Esophagus (tissue), 2 donors: ENCODE data around the gene SIAH3. TPM values are rescaled to one million over a fixed set of nuclear protein-coding genes. Genes with fewer than 3 reads are reported as not detected.

Experiments
- H3K27ac ChIP-seq, 2 donors: one replicate each; pipeline ENCODE4 v1.5.1; 2013; ENCODE audit warnings: low read depth in 2 of 2, mild to moderate bottlenecking in 2 of 2, inconsistent platforms in 1 of 2, low read length in 1 of 2, moderate library complexity in 1 of 2
- H3K27me3 ChIP-seq, 2 donors: one replicate each; pipeline ENCODE4 v1.6.1; 2013; ENCODE audit warnings: low read length in 2 of 2, control low read depth in 1 of 2, mild to moderate bottlenecking in 1 of 2; ENCODE audit not compliant: insufficient read depth in 2 of 2, control insufficient read depth in 1 of 2
- H3K36me3 ChIP-seq, 2 donors: one replicate each; pipeline ENCODE4 v1.6.1; 2013; ENCODE audit warnings: low read length in 1 of 2; ENCODE audit not compliant: control insufficient read depth in 2 of 2, insufficient read depth in 2 of 2
- H3K4me1 ChIP-seq, 2 donors: one replicate each; pipeline ENCODE4 v1.6.1; 2013; ENCODE audit warnings: low read length in 1 of 2; ENCODE audit not compliant: control insufficient read depth in 2 of 2, insufficient read depth in 2 of 2
- H3K4me3 ChIP-seq, 2 donors: one replicate each; pipeline ENCODE4 v1.5.1; 2013; ENCODE audit warnings: low read length in 2 of 2, mild to moderate bottlenecking in 2 of 2, low read depth in 1 of 2, moderate library complexity in 1 of 2
- H3K9me3 ChIP-seq, 2 donors: one replicate each; pipeline ENCODE4 v1.6.1; 2013; ENCODE audit warnings: mild to moderate bottlenecking in 2 of 2, low read depth in 1 of 2, low read length in 1 of 2, moderate library complexity in 1 of 2; ENCODE audit not compliant: control insufficient read depth in 2 of 2, insufficient read depth in 1 of 2
- WGBS, 2 donors: extraction: QIAGEN DNeasy Blood & Tissue Kit; methylation state at CpG; one replicate each; pipeline ENCODE4 v1.1.7; 2013; 5-methylcytosine and 5-hydroxymethylcytosine counted together
- polyA plus RNA-seq, 2 donors: library from polyadenylated mRNA; stranded (reverse); fragments of 200-250 nt; gene quantifications; one replicate each; pipeline ENCODE4 v1.2.3, GENCODE V29; 2013
- donor health status: healthy with polysubstance abuse.
- donor health status: Bipolar disorder and iron deficiency.

SIAH3 gene
- under 1 TPM; 0.01 to 0.02 TPM for polyA plus RNA-seq

- Histone ChIP-seq H3K4me3 (peak within 1 kb of the TSS in 1 of 2 donors; percentile 40), H3K27me3 (no peaks in the 10 kb centered on the region)
- 5% methylated on average over 35 of the region's 35 CpGs for WGBS, 2 donors
Measured at GRCh38 chr13:45851171-45851921, at the start of gene SIAH3. Gene SIAH3 (minus strand): TSS chr13:45851753. CDS start chr13:45851629, 124 bp downstream.

GRCh38 chr13:45899406-45899805 is 47.9 kb upstream of the SIAH3 start:
- H3K27me3 ChIP-seq, result no peaks in the 10 kb centered on the region
- 60 to 61% methylated on average over 3 of the region's 3 CpGs for WGBS, 2 donors
- H3K9me3 ChIP-seq, result no peaks in the 10 kb centered on the region
- H3K27ac ChIP-seq, result no peak overlapping the region
- H3K4me1 ChIP-seq, result no peaks in the 10 kb centered on the region
- no peak overlapping the region for H3K4me3 ChIP-seq
- no peaks in the 10 kb centered on the region for H3K36me3 ChIP-seq

More at GRCh38 chr13:45851171-45851921, at the start of gene SIAH3:
- Histone ChIP-seq H3K9me3 (no peaks in the 10 kb centered on the region), H3K27ac (no peak within 1 kb of the TSS), H3K36me3 (no peaks in the 10 kb centered on the region), H3K4me1 (peaks cover 11% of the 10 kb centered on the region in 2 donors)

GRCh38 chr13:45897562-45897961 is 46.0 kb upstream of the SIAH3 start:
- Histone ChIP-seq H3K27ac (no peak overlapping the region), H3K27me3 (no peaks in the 10 kb centered on the region), H3K4me1 (no peaks in the 10 kb centered on the region), H3K36me3 (no peaks in the 10 kb centered on the region), H3K4me3 (no peak overlapping the region), H3K9me3 (no peaks in the 10 kb centered on the region)
- WGBS, 2 donors, result 90 to 92% methylated on average over 2 of the region's 2 CpGs

GRCh38 chr13:45896285-45896684 is 44.7 kb upstream of the SIAH3 start:
- H3K9me3 ChIP-seq, result no peaks in the 10 kb centered on the region
- no peak overlapping the region for H3K4me3 ChIP-seq
- no peaks in the 10 kb centered on the region for H3K4me1 ChIP-seq
- no peaks in the 10 kb centered on the region for H3K27me3 ChIP-seq
- H3K27ac ChIP-seq, result no peak overlapping the region
- H3K36me3 ChIP-seq, result no peaks in the 10 kb centered on the region
- 79 to 81% methylated on average over 5 of the region's 5 CpGs for WGBS, 2 donors

GRCh38 chr13:45895881-45896280 is 44.3 kb upstream of the SIAH3 start:
- H3K36me3 ChIP-seq, result no peaks in the 10 kb centered on the region
- no peaks in the 10 kb centered on the region for H3K4me1 ChIP-seq
- H3K4me3 ChIP-seq, result no peak overlapping the region
- no peak overlapping the region for H3K27ac ChIP-seq
- 57 to 71% methylated on average over 2 of the region's 2 CpGs for WGBS, 2 donors
- H3K27me3 ChIP-seq, result no peaks in the 10 kb centered on the region
- no peaks in the 10 kb centered on the region for H3K9me3 ChIP-seq

- Histone ChIP-seq H3K4me1 (no peaks in the 10 kb centered on the region), H3K36me3 (no peaks in the 10 kb centered on the region), H3K27ac (no peak overlapping the region), H3K27me3 (no peaks in the 10 kb centered on the region), H3K9me3 (no peaks in the 10 kb centered on the region), H3K4me3 (no peak overlapping the region)
Measured at GRCh38 chr13:45892513-45892912, 41.0 kb upstream of the SIAH3 start.

GRCh38 chr13:45889590-45890243 is 38.2 kb upstream of the SIAH3 start:
- Histone ChIP-seq H3K4me1 (no peaks in the 10 kb centered on the region), H3K9me3 (no peaks in the 10 kb centered on the region), H3K4me3 (no peak overlapping the region), H3K36me3 (no peaks in the 10 kb centered on the region), H3K27me3 (no peaks in the 10 kb centered on the region), H3K27ac (no peak overlapping the region)
- 87% methylated on average over 5 of the region's 5 CpGs for WGBS, 2 donors

- H3K4me3 ChIP-seq, result no peak overlapping the region
- H3K27me3 ChIP-seq, result no peaks in the 10 kb centered on the region
- WGBS, 2 donors, result 73 to 75% methylated on average over 7 of the region's 7 CpGs
- H3K9me3 ChIP-seq, result no peaks in the 10 kb centered on the region
- H3K4me1 ChIP-seq, result no peaks in the 10 kb centered on the region
- H3K27ac ChIP-seq, result no peak overlapping the region
- H3K36me3 ChIP-seq, result no peaks in the 10 kb centered on the region
Measured at GRCh38 chr13:45886466-45886865, 34.9 kb upstream of the SIAH3 start.

- H3K9me3 ChIP-seq, result no peaks in the 10 kb centered on the region
- H3K4me1 ChIP-seq, result no peaks in the 10 kb centered on the region
- H3K4me3 ChIP-seq, result no peak overlapping the region
- no peaks in the 10 kb centered on the region for H3K36me3 ChIP-seq
- 86 to 87% methylated on average over 5 of the region's 5 CpGs for WGBS, 2 donors
- H3K27ac ChIP-seq, result no peak overlapping the region
- H3K27me3 ChIP-seq, result no peaks in the 10 kb centered on the region
Measured at GRCh38 chr13:45885194-45885593, 33.6 kb upstream of the SIAH3 start.

GRCh38 chr13:45882626-45883025 is 31.1 kb upstream of the SIAH3 start:
- H3K9me3 ChIP-seq, result no peaks in the 10 kb centered on the region
- no peaks in the 10 kb centered on the region for H3K36me3 ChIP-seq
- H3K27me3 ChIP-seq, result no peaks in the 10 kb centered on the region
- H3K4me3 ChIP-seq, result no peak overlapping the region
- H3K27ac ChIP-seq, result no peak overlapping the region
- WGBS, 2 donors, result 87 to 90% methylated on average over 1 of the region's 1 CpG
- no peaks in the 10 kb centered on the region for H3K4me1 ChIP-seq
